GM18520 (cell line): ENCODE data around the gene RUNX3.
"Not testable (repeated sequence)": the region's sequence is repeated elsewhere in the genome, so short reads cannot be mapped to it uniquely, and the experiment has no call there.

Experiments
- ATAC-seq: cut with Tn5 transposase; IDR thresholded peaks from one replicate; pipeline ENCODE4 v1.9.1; 2021; ENCODE audit not compliant: unreplicated experiment

The RUNX3 gene

GRCh38 chr1:24930260-24931145 is at the start of gene RUNX3:
RUNX3 (minus strand) TSS chr1:24930276; CDS start chr1:24929868, 408 bp downstream.
- ATAC-seq, result peak; percentile 60

GRCh38 chr1:24979232-24979631 is 49.2 kb upstream of the RUNX3 start:
- ATAC-seq, result not testable (repeated sequence)

- no peak for ATAC-seq
These were observed 48.4 kb upstream of the RUNX3 start for GRCh38 chr1:24978383-24979032.

GRCh38 chr1:24975391-24975790 is 45.3 kb upstream of the RUNX3 start:
- ATAC-seq, result no peak

- ATAC-seq, result no peak
These were observed 43.2 kb upstream of the RUNX3 start for GRCh38 chr1:24973315-24973714.

DNA sequence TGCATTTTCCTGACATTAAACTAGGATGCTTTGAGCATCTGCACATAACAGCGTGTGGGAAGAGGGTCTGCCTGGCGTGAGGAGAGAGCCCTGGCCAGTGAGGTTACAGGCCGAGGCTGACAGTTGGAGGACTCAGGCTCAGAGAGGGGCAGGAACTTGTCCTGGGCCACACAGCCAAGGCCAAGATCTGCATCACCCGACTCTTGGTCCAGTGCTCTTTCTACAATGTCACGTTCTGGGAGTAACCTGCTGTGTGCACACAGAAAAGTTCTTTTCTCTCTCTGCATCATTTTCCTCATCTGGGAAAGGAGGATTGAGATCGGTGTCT is 42.8 kb upstream of the RUNX3 start:
- no peak for ATAC-seq

DNA sequence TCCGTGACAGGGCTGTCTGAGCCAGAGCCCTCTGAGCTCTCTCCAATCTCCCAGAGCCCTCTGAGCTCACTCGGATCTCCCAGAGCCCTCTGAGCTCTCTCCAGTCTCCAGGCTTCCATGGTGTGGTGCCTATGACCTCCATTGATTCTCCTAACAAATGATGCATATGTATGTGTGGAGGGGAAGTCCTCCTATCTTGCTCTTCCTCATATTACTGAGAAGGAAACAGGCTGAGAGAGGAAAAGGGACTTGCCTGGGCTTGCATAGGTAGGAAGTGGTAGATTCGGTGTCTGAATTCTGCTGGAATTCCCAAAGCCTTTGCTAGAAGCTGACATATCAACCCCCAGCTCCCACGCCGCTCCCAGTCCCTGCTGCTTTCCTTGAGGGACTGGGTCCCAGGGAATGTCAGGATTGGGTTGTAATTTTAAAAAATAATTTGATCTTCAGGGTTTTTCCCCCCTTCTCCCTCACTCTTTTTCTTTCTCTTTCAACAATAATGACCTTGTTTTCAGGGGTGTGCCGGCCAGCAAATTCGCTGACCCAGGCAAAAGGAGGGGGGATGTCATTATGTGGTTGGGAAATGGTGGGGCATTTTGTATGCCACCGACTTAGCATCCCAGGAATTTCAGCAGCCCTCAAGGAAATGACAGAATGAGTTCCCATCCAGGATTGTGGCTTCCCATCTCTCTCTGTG is 42.3 kb upstream of the RUNX3 start:
- ATAC-seq, result no peak

GRCh38 chr1:24970926-24971875 is 41.1 kb upstream of the RUNX3 start:
- no peak for ATAC-seq

GRCh38 chr1:24970399-24970753 is 40.3 kb upstream of the RUNX3 start:
- no peak for ATAC-seq

DNA sequence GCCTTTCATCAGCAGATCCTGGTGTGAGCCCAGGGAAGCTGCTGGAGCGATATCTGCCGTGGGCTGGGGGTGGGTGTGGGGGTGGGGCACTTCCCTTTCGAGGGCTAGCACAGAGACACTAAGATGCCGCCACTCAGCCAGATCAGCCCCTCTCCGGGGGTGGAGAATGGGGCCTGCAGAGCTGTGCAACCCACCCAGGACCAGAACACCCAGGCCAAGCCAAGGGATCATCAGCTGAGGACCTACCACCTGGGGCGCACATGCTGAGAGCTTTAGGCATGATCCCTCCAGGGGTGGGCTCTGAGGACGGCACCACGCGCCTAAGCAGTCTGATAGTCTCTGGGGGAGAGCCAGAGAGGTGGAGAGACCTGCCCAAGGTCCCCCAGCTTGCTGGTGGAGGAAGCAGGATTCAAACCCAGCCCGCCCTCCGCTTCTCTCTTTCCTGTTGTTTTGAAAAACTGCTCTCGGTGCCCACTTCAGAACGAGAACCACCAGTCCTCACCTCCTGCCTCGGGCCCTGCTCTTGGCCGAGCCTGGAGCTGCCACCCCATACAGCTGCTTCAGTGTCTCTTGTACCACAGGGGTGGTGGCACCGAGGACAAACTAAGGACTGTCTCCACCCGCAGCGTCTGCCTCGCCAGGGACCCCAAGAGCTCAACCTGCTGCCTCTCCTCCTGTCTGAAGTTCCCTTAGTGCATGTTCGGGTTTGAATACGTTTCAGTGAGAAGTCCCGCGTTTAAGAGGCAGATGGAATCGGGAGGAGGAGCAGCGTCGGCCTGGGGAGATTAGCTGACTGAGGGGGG is 39.7 kb upstream of the RUNX3 start:
- no peak for ATAC-seq

DNA sequence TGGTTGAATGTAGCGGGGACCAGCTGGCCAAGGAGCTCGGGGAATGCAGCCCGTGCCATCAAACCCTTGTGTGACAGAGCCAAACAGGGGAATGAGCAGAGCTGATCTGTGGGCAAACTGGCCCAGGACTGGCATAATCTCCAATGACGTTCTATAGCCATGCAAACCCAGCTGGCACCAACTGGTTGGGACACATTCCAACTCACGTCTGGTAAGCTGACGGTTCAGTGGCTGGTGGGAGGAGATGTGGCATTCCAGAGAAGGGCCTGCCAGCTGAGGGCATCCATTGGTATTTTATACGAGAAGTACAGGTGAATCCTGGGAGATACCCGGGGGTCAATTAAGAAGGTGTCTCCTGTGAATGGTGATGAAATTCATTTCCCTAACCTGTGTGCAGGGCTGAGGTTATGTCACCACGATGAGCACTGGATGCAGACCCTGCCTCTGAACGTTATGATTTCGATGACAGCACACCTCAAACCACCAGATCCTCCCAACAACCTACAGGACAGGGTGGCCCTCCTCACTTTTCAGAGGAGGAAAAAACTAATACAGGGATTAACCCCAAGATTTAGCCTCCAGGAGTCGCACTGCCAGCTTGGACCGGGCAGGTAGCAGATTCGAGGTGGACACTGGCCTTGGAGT is 39.0 kb upstream of the RUNX3 start:
- no peak for ATAC-seq

GRCh38 chr1:24967962-24968361 is 37.9 kb upstream of the RUNX3 start:
- ATAC-seq, result no peak

GRCh38 chr1:24967555-24967954 is 37.5 kb upstream of the RUNX3 start:
- ATAC-seq, result no peak

DNA sequence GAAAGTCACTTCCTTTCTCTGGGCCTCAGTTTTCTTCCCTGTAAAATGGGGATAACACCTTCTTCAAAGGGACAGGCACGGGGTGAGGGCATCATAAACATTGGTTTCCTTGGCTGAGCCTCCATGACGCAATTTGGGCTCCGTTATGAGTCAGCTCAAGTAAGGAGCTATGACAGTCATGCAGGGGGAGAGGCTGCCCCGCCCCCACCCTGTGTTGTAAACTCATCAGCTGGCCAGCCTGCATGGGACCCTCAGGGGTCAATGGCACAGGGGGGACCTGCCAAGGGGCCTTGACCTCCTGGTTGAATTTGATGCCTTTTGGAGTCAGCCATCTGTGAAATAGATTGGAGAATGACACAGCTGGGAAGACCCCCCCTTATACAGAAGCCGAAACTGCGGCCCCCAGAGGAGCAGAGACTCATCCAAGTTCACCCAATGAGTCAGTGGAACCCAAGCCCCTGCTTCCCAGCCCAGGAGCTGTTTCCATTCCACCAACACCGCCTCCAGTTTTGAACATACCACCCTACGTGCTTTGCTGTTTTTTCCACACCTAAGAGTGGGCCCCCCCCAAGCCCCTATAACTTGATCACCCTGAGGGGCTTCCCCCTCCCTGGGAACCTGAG is 36.8 kb upstream of the RUNX3 start:
- no peak for ATAC-seq

DNA sequence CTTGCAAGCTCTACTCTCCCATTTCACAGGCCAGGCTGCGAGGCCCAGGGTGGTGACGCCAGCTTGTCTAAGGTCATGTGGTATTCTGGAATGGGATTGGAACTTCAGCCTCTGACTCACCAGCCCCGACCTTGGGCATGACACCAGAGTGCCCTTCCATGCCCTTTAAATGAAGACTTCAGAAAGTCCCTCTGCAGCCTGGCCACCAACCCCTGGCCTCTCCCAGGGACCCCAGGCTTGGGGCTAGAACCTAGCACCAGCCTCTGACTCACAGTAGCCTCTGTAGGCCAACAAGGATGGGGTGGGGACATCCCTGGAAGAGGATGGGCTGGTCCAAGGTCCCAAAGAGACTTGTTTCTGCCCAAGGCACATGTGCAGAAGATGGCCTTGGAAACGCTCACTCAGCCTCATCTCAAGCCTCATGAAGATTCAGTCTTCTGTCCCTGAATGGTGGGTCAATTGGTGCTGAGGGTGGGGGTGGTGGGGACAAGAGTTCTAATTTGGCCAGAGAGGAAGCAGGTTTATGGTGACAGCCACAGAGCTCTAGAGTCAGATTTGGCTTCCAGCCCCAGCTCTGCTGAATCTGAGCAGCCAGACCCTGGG is 36.1 kb upstream of the RUNX3 start:
- ATAC-seq, result no peak

GRCh38 chr1:24965571-24965930 is 35.5 kb upstream of the RUNX3 start:
- no peak for ATAC-seq

DNA sequence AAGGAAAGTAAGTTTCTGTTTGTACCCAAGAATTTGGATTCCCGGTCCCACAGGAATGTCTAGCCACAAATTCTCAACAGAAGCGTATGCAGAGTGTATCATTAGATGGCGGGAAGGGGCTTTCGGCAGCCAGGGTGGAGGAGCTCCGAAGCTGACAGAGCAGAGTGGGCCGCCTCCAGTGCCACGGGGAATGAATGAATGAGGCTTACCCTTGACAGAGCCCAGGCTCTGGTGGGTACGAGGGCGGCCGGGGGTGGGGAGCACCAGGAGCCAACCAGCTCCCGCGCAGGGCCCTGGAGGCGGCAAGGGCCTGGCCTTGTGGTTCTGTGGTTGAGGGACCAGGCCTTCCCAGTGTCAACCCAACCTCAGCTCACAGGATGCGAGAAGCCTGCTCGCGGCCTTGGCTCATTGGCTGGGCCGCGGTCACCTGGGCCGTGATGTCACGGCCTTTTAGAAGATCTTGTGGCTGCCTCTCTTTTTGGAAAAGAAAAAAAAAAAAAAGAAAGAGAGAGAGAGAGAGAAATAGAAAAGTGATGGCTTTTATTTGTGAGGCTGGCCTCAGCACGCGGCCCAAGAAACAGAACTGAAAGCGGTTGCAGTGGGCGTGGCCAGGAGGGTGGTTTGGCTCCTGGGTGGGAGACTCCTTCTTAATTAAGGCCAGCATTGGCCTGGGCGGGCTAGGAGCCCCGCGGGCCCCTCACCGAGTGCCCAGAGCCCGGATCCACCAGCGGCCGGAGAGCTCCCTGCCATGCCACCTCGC is 34.9 kb upstream of the RUNX3 start:
- ATAC-seq, result peak; percentile 84
